ENCODE data around the gene TFB2M. TPM values are rescaled to one million over a fixed set of nuclear protein-coding genes. Genes with fewer than 3 reads are reported as not detected.
"Not testable (repeated sequence)": the region's sequence is repeated elsewhere in the genome, so short reads cannot be mapped to it uniquely, and the experiment has no call there.

TFB2M gene
- total RNA-seq, 4 donors from 2014 or later, result 6.8 to 10.9 (median 9.3) TPM

DNA sequence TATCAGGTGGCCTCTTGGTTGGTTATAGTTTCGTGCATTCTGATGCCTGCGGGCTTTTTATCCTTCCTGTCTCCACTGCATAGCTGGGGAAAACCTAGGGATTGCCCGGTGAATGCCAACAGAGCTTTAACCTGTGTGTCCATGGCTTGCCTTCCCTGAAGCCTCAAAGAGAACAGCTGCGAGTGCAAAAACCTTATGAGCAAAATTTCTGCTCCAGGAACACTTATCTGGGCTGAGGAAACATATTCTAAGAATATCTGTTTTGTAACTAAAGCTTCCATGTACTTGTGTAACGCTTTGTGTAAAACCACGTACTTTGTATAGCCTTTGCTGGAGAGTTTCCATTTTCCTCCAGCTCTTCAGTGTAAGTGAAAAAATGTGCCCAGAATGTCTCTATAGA, 7.4 kb upstream of the TFB2M start:
- TF ChIP-seq POLR2A (IDR thresholded peaks at IDR 0.05) (no peak), CTCF (IDR thresholded peaks at IDR 0.05) (no peak)
- 49 to 52% methylated on average over 6 of the region's 6 CpGs for WGBS, 2 donors
- intact Hi-C loops (cut with DNase I; ENCODE audit: low total_unique reads), result no loop called here
- DNase-seq (ENCODE audit: low spot score in 2 of 2), result no peak
- no peak overlapping the region for H3K4me3 ChIP-seq (ENCODE audit: low read depth, poor library complexity, severe bottlenecking)

- H3K4me3 ChIP-seq (ENCODE audit: low read depth, poor library complexity, severe bottlenecking), result no peak overlapping the region
- 66 to 74% methylated on average over 3 of the region's 3 CpGs for WGBS, 2 donors
- DNase-seq (ENCODE audit: low spot score in 2 of 2), result no peak
- intact Hi-C loops (cut with DNase I; ENCODE audit: low total_unique reads), result no loop called here
- TF ChIP-seq POLR2A (IDR thresholded peaks at IDR 0.05) (no peak), CTCF (IDR thresholded peaks at IDR 0.05) (no peak)
These were observed 6.7 kb upstream of the TFB2M start for GRCh38 chr1:246572785-246573184.

DNA sequence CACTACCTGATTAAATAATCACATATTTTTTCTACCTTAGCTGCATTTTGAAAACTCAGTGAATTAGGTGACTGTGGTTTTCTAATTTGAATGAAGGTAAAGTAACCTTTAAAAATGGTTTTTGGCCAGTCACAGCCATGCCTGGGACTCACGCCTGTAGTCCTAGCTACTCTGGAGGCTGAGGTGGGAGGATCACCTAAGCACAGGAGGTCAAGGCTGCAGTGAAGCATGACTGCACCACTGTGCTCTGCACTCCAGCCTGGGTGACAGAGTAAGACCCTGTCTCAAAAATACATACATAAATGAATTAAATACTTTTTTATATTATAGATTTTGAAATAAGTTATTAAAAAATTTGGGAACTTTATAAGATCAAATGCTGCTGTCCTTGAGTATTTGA, 5.9 kb upstream of the TFB2M start:
- intact Hi-C loops (cut with DNase I; ENCODE audit: low total_unique reads), result no loop called here
- WGBS, 2 donors, result 96 to 97% methylated on average over 1 of the region's 1 CpG
- no peak for DNase-seq (ENCODE audit: low spot score in 2 of 2)
- H3K4me3 ChIP-seq (ENCODE audit: low read depth, poor library complexity, severe bottlenecking), result no peak overlapping the region
- TF ChIP-seq CTCF (IDR thresholded peaks at IDR 0.05), result no peak
- TF ChIP-seq POLR2A (IDR thresholded peaks at IDR 0.05), result no peak

DNA sequence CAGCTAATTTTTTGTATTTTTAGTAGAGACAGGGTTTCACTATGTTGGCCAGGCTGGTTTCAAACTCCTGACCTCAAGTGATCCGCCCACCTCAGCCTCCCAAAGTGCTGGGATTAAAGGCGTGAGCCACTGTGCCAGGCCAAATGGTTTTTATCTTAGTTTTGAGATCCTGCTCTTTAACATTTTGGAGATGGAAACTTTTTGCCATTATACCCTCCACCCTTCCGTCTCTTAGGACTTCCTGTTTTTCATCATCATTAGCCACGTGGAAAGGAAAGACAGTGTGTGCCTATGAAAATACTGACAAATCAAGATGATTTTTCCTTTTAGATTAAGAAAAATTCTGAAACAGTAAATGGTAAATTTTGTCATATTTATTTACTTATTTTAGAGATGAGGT, 5.2 kb upstream of the TFB2M start:
- WGBS, 2 donors, result 66% methylated on average over 4 of the region's 4 CpGs
- H3K4me3 ChIP-seq (ENCODE audit: low read depth, poor library complexity, severe bottlenecking); intact Hi-C loops (cut with DNase I; ENCODE audit: low total_unique reads); DNase-seq (ENCODE audit: low spot score in 2 of 2): not testable (repeated sequence)

DNA sequence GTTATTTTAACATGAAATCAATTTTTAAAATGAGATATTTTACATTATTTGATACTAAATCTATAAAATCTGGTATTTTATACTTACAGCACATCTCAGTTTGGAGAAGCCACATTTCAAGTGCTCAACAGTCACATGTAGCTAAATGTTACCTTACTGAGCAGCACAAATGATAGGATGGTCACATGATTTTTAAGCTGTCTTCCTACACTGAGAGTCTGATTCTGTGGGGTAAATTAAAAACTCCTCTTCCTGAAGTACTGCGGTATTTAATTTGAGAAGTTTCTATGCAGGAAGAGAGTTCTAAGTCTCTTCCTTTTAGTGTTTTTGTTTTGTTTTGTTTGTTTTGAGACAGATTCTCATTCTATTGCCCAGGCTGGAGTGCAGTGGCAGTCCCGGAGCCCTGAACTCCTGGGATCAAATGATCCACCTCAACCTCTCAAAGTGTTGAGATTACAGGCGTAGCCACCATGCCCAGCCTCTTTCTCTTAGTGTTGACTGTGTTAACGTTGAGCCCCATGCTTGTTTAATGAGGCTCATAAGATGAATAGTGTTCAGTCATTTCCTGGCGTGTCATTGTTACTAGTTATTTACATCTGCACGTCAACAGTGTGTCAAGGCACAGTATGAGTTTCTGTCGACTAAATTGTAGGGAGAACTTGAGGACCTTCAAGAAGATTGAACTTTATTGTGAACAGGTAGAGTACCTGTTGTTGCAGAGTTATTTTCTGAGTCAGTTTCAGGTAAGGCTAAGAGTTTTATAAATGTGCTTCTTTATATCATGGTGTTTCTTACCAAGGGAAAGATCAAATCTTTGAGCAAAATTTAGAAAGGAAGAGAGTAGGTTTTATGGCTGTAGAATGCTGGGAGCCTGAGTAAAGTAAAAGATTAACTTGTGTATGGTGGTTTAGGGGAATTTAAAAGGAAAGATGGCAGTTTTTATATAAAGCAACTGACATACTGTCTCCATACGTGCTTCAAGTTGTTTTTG, 3.5 kb upstream of the TFB2M start:
- no peak for DNase-seq (ENCODE audit: low spot score in 2 of 2)
- WGBS, 2 donors, result 56 to 57% methylated on average over 8 of the region's 8 CpGs
- H3K4me3 ChIP-seq (ENCODE audit: low read depth, poor library complexity, severe bottlenecking), result no peak overlapping the region

More for the DNA sequence above, 3.5 kb upstream of the TFB2M start:
- intact Hi-C loops (cut with DNase I; ENCODE audit: low total_unique reads), result no loop called here
- TF ChIP-seq CTCF (IDR thresholded peaks at IDR 0.05) (no peak), POLR2A (IDR thresholded peaks at IDR 0.05) (no peak)

All from lower leg skin (tissue), 4 donors.